ENCODE results near the gene NEK9.

GRCh38 chr14:75067212-75067611 is 59.6 kb downstream of the NEK9 start:
- TF ChIP-seq CTCF (IDR thresholded peaks at IDR 0.05; ENCODE audit: low read depth, low read length, poor library complexity, severe bottlenecking): no peak
- no peak for TF ChIP-seq EZH2phosphoT487 (IDR thresholded peaks at IDR 0.05; ENCODE audit: borderline replicate concordance, low read length)

All from DOHH2 (cell line).